GM21367 (cell line): ENCODE results near the gene VASP.

Experiments used
- ATAC-seq: cut with Tn5 transposase; IDR thresholded peaks from one replicate; pipeline ENCODE4 v1.9.1; 2021; ENCODE audit not compliant: unreplicated experiment

VASP gene

GRCh38 chr19:45506989-45507871 is at the start of gene VASP:
VASP (plus strand) TSS chr19:45507479; CDS start chr19:45507772, 293 bp downstream.
- peak; percentile 35 for ATAC-seq

GRCh38 chr19:45457776-45458175 is 49.5 kb upstream of the VASP start:
- no peak for ATAC-seq

DNA sequence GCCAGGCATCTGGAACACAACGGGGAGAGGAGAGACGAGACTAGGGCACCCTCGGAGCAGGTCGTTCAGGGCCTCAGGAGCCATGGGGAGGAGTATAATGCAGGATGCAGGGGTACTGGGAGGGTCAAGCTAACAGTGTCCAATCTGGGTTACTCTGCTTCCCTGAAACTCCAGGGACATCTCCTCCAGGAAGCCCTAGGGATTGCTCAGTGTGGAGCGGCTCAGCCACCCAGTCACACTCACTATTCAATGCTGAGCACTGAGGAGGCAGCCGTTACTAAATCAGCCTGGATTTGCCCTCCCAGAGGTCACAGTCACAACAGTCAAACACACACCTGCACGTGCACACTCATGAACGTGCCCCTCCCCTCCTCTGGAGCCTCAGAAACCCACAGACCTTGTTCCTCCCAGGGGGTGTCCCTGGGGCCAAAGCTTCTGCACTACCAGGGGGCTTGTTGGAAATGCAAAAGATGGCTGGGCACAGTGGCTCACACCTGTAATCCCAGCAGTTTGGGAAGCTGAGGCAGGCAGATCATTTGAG is 46.4 kb upstream of the VASP start:
- ATAC-seq: no peak

GRCh38 chr19:45462174-45462573 is 45.1 kb upstream of the VASP start:
- no peak for ATAC-seq

DNA sequence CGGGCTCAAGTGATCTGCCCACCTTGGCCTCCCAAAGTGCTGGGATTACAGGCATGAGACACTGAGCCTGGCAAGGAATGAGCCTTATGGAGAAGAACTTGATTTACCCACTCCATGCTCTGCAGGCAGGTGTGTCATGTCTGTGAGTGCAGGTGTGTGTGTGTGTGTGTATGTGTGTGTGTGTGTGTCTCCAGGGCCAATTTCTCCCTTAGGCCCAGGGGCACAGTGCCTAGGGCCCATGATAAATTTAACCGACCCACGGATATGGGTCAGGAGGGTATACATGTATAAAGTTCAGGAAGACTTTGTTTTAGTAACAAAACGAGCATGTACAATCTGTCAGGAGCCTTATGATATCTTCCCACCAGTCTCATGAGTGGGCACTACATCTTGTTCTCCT is 44.0 kb upstream of the VASP start:
- ATAC-seq: no peak

DNA sequence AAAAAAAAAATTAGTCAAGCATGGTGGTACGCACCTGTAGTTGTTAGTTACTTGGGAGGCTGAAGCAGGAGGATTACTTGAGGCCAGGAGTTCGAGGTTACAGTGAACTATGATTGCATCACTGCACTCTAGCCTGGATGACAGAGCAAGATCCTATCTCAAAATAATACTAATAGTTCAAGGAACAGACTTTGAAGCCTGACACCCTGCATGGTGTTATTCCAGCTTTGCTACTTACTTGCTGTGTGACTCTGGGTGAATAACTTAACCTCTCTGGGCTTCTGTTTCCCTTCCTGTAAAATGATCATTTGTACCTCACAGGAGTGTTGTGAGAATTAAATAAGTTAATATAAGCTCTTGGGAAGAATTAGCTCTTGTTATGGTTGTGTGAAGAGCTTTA is 43.0 kb upstream of the VASP start:
- ATAC-seq: no peak

GRCh38 chr19:45464852-45465441 is 42.3 kb upstream of the VASP start:
- no peak for ATAC-seq

GRCh38 chr19:45467115-45467455 is 40.2 kb upstream of the VASP start:
- no peak for ATAC-seq

DNA sequence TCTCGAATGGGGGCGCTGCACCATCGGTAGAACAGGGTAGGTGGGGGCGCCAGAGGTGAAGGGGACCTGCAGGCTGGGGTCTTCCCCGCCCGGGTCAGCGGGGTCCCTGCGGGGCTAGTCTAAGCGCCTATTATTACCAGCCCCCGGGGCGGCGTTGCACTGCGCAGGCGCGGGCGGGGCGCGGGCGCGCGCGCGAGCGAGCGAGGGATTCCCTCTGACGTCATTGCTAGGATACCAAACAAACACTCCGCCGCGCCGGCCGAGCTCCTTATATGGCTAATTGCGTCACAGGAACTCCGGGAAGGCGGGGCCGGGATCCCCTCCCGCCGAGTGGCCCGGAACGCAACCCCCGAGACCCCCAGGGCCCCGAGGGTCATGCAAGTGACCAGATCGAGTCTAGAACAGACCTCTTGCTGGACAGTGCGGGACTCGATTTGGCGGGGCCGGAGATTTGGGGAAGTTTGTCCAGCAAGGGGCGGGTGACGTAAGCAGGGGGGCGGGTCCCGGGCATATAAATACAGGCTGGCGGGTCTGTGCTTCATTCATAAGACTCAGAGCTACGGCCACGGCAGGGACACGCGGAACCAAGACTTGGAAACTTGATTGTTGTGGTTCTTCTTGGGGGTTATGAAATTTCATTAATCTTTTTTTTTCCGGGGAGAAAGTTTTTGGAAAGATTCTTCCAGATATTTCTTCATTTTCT is 39.7 kb upstream of the VASP start, which contains the start of gene FOSB:
FOSB (plus strand) TSS at position 541 of the 703 bp plus-strand sequence. CDS start 591 bp downstream, outside the sequence.
- peak; percentile 42 for ATAC-seq

GRCh38 chr19:45468159-45468651 is 39.1 kb upstream of the VASP start:
- ATAC-seq: no peak

- no peak for ATAC-seq
Observed at GRCh38 chr19:45468803-45469131, 38.5 kb upstream of the VASP start.

GRCh38 chr19:45469132-45469944 is 37.9 kb upstream of the VASP start:
- peak; percentile 40 for ATAC-seq

- no peak for ATAC-seq
Observed at GRCh38 chr19:45469945-45470761, 37.1 kb upstream of the VASP start.

DNA sequence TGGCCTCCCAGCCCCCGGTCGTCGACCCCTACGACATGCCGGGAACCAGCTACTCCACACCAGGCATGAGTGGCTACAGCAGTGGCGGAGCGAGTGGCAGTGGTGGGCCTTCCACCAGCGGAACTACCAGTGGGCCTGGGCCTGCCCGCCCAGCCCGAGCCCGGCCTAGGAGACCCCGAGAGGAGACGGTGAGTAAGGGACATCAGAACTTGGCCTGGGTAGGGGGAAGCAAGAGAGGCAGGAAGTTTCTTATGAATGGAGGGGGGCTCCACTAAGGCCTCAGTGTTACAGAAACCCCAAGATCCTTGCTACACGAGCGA is 36.6 kb upstream of the VASP start:
- ATAC-seq: no peak

GRCh38 chr19:45471111-45471930 is 36.0 kb upstream of the VASP start:
- ATAC-seq: no peak

- no peak for ATAC-seq
Observed at GRCh38 chr19:45471931-45472562, 35.2 kb upstream of the VASP start.

- ATAC-seq: no peak
Observed at GRCh38 chr19:45472563-45473366, 34.5 kb upstream of the VASP start.

DNA sequence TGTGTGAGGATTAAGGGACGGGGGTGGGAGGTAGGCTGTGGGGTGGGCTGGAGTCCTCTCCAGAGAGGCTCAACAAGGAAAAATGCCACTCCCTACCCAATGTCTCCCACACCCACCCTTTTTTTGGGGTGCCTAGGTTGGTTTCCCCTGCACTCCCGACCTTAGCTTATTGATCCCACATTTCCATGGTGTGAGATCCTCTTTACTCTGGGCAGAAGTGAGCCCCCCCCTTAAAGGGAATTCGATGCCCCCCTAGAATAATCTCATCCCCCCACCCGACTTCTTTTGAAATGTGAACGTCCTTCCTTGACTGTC is 34.0 kb upstream of the VASP start:
- no peak for ATAC-seq
